HepG2 (cell line): ENCODE data around the gene SH2D3C.

Experiments used
- KAT2B ChIP-seq: fragments of 150-350 bp; IDR thresholded peaks from 2 replicates; pipeline ENCODE4 v1.6.1; 2014; ENCODE audit warnings: low read depth, low read length, borderline replicate concordance
- POLR2A ChIP-seq, 2 experiments: IDR thresholded peaks; 2 replicates each; pipeline ENCODE4 v1.6.1; 2011; ENCODE audit warnings: low read depth in 2 of 2, low read length in 2 of 2, mild to moderate bottlenecking in 1 of 2, moderate library complexity in 1 of 2; ENCODE audit not compliant: insufficient read depth in 1 of 2
- TBX3 ChIP-seq: fragments of 450-650 bp; IDR thresholded peaks from 2 replicates; pipeline ENCODE4 v1.6.1; 2017; ENCODE audit warnings: antibody characterized with exemption, mild to moderate bottlenecking, inconsistent platforms, borderline replicate concordance

- TF ChIP-seq TBX3 (no peak), KAT2B (no peak), POLR2A (IDR thresholded peaks at IDR 0.05; ENCODE audit: insufficient read depth in 1 of 2, low read depth in 2 of 2, low read length in 2 of 2) (no peak)
Observed at GRCh38 chr9:127729522-127730256, 48.8 kb downstream of the SH2D3C start.
